Measurements from ENCODE around the gene TMTC1. TPM values are rescaled to one million over a fixed set of nuclear protein-coding genes. Genes with fewer than 3 reads are reported as not detected.

Gene TMTC1
- total RNA-seq, 2 donors from 2014 or later: not detected

DNA sequence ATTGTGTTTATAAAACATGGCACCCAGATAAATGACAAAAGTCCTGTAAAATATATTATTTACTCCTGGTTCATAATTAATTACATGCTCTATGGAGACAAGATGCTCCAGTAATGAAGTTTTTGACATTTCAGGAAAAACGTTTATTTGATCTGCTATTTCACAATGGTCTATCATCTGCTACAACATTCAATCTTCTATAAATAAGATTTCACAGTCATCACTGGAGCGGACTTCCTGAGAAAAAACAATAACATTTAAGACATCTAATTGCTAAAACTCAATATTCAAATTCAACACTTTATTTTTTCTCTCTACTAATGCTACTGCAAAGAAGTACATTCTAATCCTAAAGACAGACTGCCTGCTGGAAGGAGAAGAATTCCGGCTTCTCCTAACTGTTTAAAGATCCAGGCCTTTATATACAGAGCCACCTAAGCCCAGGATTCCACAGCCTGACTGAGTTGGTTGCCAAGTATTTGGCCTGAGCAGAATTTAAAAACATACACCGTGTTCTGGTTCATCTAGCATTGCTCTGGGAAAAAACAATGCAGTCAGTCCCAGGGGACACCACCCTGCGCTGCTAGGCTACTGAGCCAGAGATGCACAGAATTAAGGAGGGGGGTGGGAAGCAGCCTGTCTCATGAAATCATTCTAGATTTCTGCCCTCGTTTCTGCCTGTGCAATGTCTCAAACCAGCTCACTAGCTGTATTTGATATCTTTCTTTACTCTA, 58.0 kb downstream of the TMTC1 start:
- Mint-ChIP-seq H3K36me3 (ENCODE audit: low read depth) (no peaks in the 10 kb centered on the region), H3K9me3 (peaks cover 4% of the 10 kb centered on the region), H3K27me3 (peaks cover 10% of the 10 kb centered on the region), H3K27ac (no peak overlapping the region), H3K4me1 (no peaks in the 10 kb centered on the region), H3K4me3 (no peak overlapping the region)
- no peak for ATAC-seq (replicated peaks)

DNA sequence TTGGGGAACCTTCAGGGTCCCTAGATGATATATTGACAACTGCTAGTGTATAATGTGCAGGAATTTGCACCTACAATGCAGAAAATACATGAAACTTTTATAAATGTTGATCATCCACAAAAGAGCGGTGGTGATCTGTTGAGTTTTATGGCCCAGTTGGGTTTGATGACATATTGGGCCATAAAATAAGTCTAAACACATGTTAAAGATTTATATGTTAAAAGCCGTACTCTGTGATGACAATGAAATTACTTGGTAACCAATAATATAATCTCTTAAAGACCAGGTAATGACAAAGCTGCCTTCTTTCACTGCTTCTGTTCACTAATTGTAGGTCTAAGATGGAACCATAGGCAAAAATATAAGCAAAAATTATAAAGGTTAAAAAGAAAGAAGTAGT, 61.6 kb downstream of the TMTC1 start:
- no peak overlapping the region for H3K4me3 Mint-ChIP-seq
- ATAC-seq (replicated peaks): no peak
- H3K9me3 Mint-ChIP-seq: no peaks in the 10 kb centered on the region
- H3K4me1 Mint-ChIP-seq: no peaks in the 10 kb centered on the region
- H3K36me3 Mint-ChIP-seq (ENCODE audit: low read depth): no peaks in the 10 kb centered on the region
- peaks cover 6% of the 10 kb centered on the region for H3K27me3 Mint-ChIP-seq
- H3K27ac Mint-ChIP-seq: no peak overlapping the region

DNA sequence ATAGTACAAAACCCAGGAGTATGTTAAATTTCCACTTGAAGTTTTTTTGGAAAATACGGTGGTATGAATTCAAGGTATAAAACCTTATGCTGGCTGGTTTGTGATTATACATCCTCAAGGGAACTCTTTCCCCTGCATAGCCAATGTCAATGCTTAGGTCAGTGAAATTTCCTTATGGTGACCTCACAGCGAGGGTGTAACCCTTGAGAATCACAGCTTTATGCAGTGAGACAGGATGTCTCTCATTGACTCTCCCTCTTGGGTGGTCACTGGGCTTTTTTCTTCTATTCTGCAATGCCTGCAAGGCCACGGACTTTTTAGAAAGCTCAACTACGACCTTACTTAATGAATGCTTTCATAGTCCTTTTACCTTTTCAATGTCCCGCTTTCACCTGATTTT, 64.4 kb downstream of the TMTC1 start:
- H3K4me1 Mint-ChIP-seq: no peaks in the 10 kb centered on the region
- H3K27ac Mint-ChIP-seq: no peak overlapping the region
- no peaks in the 10 kb centered on the region for H3K27me3 Mint-ChIP-seq
- no peaks in the 10 kb centered on the region for H3K36me3 Mint-ChIP-seq (ENCODE audit: low read depth)
- no peaks in the 10 kb centered on the region for H3K9me3 Mint-ChIP-seq
- no peak for ATAC-seq (replicated peaks)
- no peak overlapping the region for H3K4me3 Mint-ChIP-seq

DNA sequence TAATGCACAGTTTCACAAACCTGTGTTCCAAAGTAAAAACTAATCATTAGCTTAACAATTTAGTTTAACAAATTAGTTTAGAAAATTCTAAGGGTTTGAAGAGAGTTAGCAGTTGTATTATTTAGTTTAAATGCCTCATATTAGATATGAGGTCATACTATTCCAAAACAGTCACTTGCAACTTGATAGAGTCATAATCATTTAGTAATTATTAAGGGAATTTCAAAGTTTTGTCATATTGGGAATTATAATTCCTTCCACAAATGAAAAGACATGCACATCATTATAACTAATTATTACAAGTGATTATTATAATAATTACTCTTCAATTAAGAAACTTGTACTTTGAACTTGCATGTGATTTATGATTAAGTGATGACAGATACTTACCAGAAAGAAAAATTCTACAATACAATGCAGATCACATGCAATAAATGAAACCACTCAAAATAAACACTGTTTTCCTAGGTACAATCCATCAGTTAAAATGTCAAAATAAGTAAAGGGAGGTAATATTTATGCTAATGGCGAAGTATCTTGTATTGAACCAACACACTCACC, 66.1 kb downstream of the TMTC1 start:
- ATAC-seq (replicated peaks): no peak
- Mint-ChIP-seq H3K4me1 (no peaks in the 10 kb centered on the region), H3K4me3 (no peak overlapping the region), H3K27me3 (no peaks in the 10 kb centered on the region), H3K27ac (no peak overlapping the region), H3K36me3 (ENCODE audit: low read depth) (no peaks in the 10 kb centered on the region), H3K9me3 (no peaks in the 10 kb centered on the region)

DNA sequence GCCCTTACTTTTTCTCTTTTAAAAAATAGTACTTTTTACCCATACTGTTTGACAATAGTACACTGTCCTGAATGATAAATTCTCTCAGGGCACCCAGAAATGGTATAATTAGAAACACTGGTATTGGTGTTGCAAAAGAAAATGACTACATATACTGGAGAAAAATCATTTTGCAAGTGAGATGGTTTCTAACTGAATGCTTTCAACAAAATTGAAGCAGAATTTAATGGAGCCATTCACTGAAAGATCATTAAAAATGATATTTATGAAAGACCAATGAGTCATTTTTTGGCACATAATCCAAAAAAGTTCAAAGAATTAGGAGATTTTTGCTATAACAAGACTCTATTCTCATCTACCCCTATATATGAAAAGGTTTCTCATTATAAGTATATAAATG, 68.8 kb downstream of the TMTC1 start:
- no peak overlapping the region for H3K4me3 Mint-ChIP-seq
- H3K9me3 Mint-ChIP-seq: no peaks in the 10 kb centered on the region
- no peak for ATAC-seq (replicated peaks)
- no peak overlapping the region for H3K27ac Mint-ChIP-seq
- peaks cover 3% of the 10 kb centered on the region for H3K27me3 Mint-ChIP-seq
- no peaks in the 10 kb centered on the region for H3K4me1 Mint-ChIP-seq
- H3K36me3 Mint-ChIP-seq (ENCODE audit: low read depth): no peaks in the 10 kb centered on the region

DNA sequence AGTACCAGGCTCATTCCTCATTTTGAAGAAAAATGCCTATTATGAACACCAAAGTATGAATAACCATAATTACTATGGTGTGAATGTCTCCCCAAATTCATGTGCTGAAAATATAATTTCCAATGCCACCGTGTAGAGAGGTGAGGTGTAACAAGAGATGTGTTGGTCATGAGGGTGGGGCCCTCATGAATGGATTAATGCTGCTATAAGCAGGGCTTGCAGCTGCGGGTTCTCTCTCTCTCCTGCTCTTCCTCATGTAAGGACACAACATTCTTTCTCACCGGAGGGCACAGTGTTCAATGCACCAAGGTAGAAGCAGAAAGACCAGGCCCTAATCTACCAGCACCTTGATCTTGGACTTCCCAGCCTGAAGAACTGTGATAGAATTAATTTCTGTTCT, 70.0 kb downstream of the TMTC1 start:
- H3K36me3 Mint-ChIP-seq (ENCODE audit: low read depth): no peaks in the 10 kb centered on the region
- H3K4me1 Mint-ChIP-seq: no peaks in the 10 kb centered on the region
- no peak for ATAC-seq (replicated peaks)
- no peak overlapping the region for H3K27ac Mint-ChIP-seq
- H3K9me3 Mint-ChIP-seq: no peaks in the 10 kb centered on the region
- peaks cover 3% of the 10 kb centered on the region for H3K27me3 Mint-ChIP-seq
- no peak overlapping the region for H3K4me3 Mint-ChIP-seq

DNA sequence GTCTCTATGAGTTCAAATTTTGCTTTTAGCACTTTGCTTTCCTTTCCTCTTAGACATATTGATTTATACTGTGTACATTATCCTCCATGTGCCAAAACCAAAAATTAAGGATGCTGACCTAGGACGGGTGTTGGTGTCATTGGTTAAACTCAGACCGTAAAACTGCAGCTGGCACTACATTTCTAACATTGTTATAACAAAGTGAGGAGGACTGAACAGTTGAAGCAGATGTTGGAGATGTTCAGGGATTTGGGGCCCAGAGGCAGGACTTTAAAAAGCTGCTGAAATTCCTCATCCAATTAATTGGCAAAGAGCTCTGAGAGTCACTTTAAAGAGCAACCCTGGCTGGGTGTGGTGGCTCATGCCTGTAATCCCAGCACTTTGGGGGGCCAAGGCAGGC, 72.4 kb downstream of the TMTC1 start:
- H3K4me1 Mint-ChIP-seq: no peaks in the 10 kb centered on the region
- no peaks in the 10 kb centered on the region for H3K36me3 Mint-ChIP-seq (ENCODE audit: low read depth)
- no peaks in the 10 kb centered on the region for H3K9me3 Mint-ChIP-seq
- H3K27me3 Mint-ChIP-seq: peaks cover 8% of the 10 kb centered on the region
- ATAC-seq (replicated peaks): no peak
- no peak overlapping the region for H3K4me3 Mint-ChIP-seq
- H3K27ac Mint-ChIP-seq: no peak overlapping the region

DNA sequence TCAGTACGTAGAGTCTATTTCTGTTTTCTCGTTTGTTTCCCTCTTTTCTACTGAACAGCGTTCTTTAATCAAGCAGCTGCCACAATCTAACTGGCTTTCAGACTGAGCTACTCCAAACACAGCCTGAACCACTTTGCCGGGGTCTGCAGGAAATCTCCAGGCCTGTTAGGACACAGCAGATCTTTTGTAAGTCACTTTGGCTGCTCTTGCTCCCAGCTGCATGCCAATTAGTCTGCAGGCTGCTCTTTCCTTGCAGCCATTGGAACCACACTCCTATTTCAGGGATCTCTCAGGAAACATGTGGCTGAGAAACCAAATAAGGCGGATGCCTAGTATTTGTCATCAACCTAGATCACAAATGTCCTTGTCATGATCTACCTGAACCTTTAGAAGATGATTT, 73.6 kb downstream of the TMTC1 start:
- Mint-ChIP-seq H3K27ac (no peak overlapping the region), H3K9me3 (no peaks in the 10 kb centered on the region), H3K27me3 (peaks cover 8% of the 10 kb centered on the region), H3K36me3 (ENCODE audit: low read depth) (no peaks in the 10 kb centered on the region), H3K4me3 (no peak overlapping the region), H3K4me1 (no peaks in the 10 kb centered on the region)
- no peak for ATAC-seq (replicated peaks)

DNA sequence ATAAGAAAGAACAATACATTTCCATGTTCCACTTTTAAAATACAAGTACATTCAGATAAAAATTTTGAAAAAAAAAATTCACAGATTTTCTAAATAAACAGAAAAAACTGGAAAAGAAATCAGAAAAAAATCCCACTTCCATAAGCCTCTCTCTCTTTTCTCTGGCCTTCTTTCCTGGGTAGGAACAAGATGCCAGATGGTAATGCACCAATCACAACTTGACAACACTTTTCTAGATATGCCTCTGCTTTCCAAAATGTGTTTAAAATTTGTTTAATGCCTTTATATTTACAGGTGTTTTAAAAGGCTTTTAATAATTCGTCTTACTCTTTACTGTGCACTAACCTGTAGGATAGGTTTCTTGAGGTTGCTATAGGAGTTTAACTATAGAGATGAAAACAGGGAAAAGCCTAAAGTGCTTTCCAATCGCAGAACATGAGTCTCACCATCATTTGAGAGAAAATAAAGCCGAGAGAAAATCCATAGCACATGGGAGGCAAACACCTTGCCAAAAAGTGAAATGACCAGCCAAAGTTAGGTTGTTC, 74.2 kb downstream of the TMTC1 start:
- H3K9me3 Mint-ChIP-seq: no peaks in the 10 kb centered on the region
- H3K4me3 Mint-ChIP-seq: no peak overlapping the region
- H3K27ac Mint-ChIP-seq: no peak overlapping the region
- H3K36me3 Mint-ChIP-seq (ENCODE audit: low read depth): no peaks in the 10 kb centered on the region
- no peaks in the 10 kb centered on the region for H3K4me1 Mint-ChIP-seq
- ATAC-seq (replicated peaks): no peak
- peaks cover 8% of the 10 kb centered on the region for H3K27me3 Mint-ChIP-seq

DNA sequence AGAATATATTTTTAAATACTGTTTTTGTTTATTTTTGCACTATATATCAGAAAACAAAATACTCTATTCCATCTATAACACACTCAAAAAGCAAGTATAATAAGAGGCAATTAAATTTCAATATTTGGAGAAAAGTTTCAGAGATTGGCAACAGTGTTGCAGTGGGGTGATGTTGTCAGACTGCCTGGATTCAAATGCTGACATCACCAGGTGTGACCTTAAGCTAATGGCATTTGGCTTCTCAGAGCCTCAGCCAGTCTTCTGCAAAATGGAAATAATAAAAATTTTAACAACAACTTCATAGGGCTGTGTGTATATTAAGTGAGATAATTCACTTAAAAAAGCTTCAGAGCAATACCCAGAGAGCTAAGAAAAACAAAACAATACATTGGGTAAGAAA, 74.7 kb downstream of the TMTC1 start:
- H3K36me3 Mint-ChIP-seq (ENCODE audit: low read depth): no peaks in the 10 kb centered on the region
- H3K4me1 Mint-ChIP-seq: no peaks in the 10 kb centered on the region
- no peaks in the 10 kb centered on the region for H3K9me3 Mint-ChIP-seq
- H3K27me3 Mint-ChIP-seq: peaks cover 12% of the 10 kb centered on the region
- H3K27ac Mint-ChIP-seq: no peak overlapping the region
- H3K4me3 Mint-ChIP-seq: no peak overlapping the region
- no peak for ATAC-seq (replicated peaks)

DNA sequence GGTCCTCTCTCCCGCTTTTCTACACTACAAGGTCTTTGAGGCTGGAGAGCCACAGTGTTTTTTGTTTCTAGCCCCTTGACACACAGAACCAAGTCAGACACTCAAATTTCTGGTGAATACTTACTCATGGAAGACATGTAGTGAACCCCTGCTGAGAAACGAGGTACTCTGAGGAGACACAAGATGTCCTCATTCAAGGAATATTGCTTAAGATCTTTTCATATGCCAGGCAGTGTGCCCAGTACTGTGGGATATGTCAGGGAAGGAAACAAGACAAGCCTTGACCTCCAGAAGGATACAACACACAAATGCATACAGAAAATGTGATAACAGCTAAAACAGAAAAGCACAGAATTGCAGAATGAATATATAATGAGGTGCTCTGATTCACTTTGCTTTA, 75.9 kb downstream of the TMTC1 start:
- Mint-ChIP-seq H3K4me3 (no peak overlapping the region), H3K27ac (no peak overlapping the region), H3K36me3 (ENCODE audit: low read depth) (no peaks in the 10 kb centered on the region), H3K4me1 (no peaks in the 10 kb centered on the region), H3K27me3 (peaks cover 12% of the 10 kb centered on the region), H3K9me3 (no peaks in the 10 kb centered on the region)
- no peak for ATAC-seq (replicated peaks)

DNA sequence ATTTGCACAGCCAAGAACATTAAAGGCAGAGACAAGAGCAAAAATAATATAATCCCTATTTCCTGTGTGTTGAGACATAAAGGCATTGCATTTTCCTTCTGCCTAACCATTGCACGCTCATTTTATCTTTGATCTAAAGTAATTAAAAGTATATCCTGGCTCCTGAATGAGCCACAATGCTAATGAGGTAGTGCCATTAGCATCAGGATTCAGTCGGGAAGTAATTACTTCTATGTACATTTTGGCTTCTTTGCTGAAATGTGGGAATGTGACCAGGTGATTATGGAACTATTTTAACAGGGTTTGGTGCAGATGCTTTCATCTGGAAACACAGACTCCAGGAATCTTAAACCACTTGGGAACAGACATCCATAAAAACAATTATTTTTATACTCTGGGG, 77.4 kb downstream of the TMTC1 start:
- Mint-ChIP-seq H3K27ac (no peak overlapping the region), H3K27me3 (peaks cover 15% of the 10 kb centered on the region), H3K36me3 (ENCODE audit: low read depth) (no peaks in the 10 kb centered on the region), H3K4me1 (no peaks in the 10 kb centered on the region), H3K9me3 (no peaks in the 10 kb centered on the region), H3K4me3 (no peak overlapping the region)
- no peak for ATAC-seq (replicated peaks)

DNA sequence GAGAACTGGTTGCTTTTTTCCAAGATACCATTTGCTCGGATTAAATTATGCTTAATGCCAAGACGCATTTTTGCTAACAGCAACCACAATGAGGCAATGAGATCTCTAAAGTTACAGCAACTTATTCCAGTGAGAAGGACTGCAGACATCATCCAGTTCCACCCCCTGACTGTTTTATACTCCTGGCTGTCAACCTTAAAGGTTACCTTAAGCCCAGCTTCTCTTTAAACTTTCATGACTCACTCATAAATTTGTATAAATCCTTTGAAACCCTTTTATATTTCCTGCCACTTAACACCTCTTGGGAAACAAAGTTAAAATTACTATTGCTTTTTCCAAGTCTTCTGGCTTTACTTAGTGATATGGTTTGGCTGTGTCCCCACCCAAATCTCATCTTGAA, 80.2 kb downstream of the TMTC1 start:
- no peak for ATAC-seq (replicated peaks)
- no peak overlapping the region for H3K27ac Mint-ChIP-seq
- no peaks in the 10 kb centered on the region for H3K36me3 Mint-ChIP-seq (ENCODE audit: low read depth)
- H3K9me3 Mint-ChIP-seq: no peaks in the 10 kb centered on the region
- no peak overlapping the region for H3K4me3 Mint-ChIP-seq
- H3K4me1 Mint-ChIP-seq: no peaks in the 10 kb centered on the region
- peaks cover 15% of the 10 kb centered on the region for H3K27me3 Mint-ChIP-seq

DNA sequence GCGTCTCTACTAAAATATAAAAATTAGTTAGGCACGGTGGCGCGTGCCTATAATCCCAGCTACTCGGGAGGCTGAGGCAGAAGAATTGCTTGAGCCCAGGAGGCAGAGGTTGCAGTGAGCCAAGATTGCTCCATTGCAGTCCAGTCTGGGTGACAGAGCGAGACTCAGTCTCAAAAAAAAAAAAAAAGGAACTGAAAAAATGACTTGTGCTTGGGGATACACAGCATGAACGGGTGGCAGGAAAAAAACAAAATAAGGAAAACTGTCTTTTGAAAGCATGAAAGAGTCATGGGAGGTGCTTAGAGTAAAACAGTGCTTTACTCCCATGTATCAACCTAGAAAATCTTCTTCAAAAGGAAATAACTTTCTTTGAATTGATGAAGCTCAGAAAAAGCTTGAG, 80.8 kb downstream of the TMTC1 start:
- no peak overlapping the region for H3K4me3 Mint-ChIP-seq
- no peak overlapping the region for H3K27ac Mint-ChIP-seq
- no peak for ATAC-seq (replicated peaks)
- H3K36me3 Mint-ChIP-seq (ENCODE audit: low read depth): no peaks in the 10 kb centered on the region
- no peaks in the 10 kb centered on the region for H3K9me3 Mint-ChIP-seq
- no peaks in the 10 kb centered on the region for H3K4me1 Mint-ChIP-seq
- H3K27me3 Mint-ChIP-seq: peaks cover 18% of the 10 kb centered on the region

DNA sequence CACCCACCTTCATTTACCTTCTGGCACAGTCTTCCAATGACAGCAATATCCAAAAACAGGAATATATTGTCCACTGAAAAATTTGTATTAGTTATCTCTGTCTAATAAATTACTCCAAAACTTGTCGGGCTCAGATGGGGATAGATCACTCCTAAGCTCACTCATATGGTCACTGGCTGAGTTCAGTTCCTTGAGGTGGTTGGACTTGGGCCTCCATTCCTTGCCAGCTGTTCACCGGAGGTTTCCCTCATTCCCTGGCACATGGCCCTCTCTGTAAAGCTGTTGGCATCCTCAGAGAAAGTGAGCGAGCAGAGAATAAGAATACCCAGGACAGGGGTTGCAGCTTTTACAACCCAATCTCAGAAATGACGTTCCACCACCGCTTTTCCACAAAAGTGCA, 81.5 kb downstream of the TMTC1 start:
- Mint-ChIP-seq H3K4me1 (no peaks in the 10 kb centered on the region), H3K27ac (no peak overlapping the region), H3K27me3 (peaks cover 12% of the 10 kb centered on the region), H3K4me3 (no peak overlapping the region), H3K36me3 (ENCODE audit: low read depth) (no peaks in the 10 kb centered on the region), H3K9me3 (no peaks in the 10 kb centered on the region)
- ATAC-seq (replicated peaks): no peak

Data from activated T-helper 17 cell treated with anti-CD3 and anti-CD28 coated beads, Interleukin-2, amount 50 U/mL, for 72 hours (primary cell).